Astrocyte (in vitro differentiated cells and primary cell): ENCODE results near the gene SLC5A4. TPM values are rescaled to one million over a fixed set of nuclear protein-coding genes. Genes with fewer than 3 reads are reported as not detected.

ENCODE experiments used
- DNase-seq: peaks from one replicate; pipeline ENCODE4 v3.0.0-alpha.2; 2010; ENCODE audit warnings: low read depth
- FAIRE-seq: peaks from 2 replicates; lab custom pipeline; 2011; peaks lifted over from hg19 to GRCh38; lab: Jason Lieb, UNC
- H2AFZ ChIP-seq: 2 replicates; pipeline ENCODE4 v1.6.0; 2012; ENCODE audit warnings: low read depth, low read length, inconsistent platforms
- H3K27ac ChIP-seq: 2 replicates; pipeline ENCODE4 v1.5.1; 2011; ENCODE audit warnings: low read depth, low read length, inconsistent platforms
- H3K27me3 ChIP-seq: 2 replicates; pipeline ENCODE4 v1.6.0; 2011; ENCODE audit warnings: low read length, inconsistent platforms; ENCODE audit not compliant: insufficient read depth
- H3K36me3 ChIP-seq: 2 replicates; pipeline ENCODE4 v1.5.1; 2011; ENCODE audit warnings: low read length, inconsistent platforms; ENCODE audit not compliant: insufficient read depth
- H3K4me1 ChIP-seq: 2 replicates; pipeline ENCODE4 v1.5.1; 2011; ENCODE audit warnings: low read length, inconsistent platforms; ENCODE audit not compliant: insufficient read depth
- H3K4me2 ChIP-seq: 2 replicates; pipeline ENCODE4 v1.6.0; 2012; ENCODE audit warnings: low read length, inconsistent platforms
- H3K4me3 ChIP-seq: 2 replicates; pipeline ENCODE4 v1.5.1; 2011; ENCODE audit warnings: low read depth, mild to moderate bottlenecking, low read length, inconsistent platforms; ENCODE audit not compliant: insufficient read depth
- H3K79me2 ChIP-seq: 2 replicates; pipeline ENCODE4 v1.6.0; 2012; ENCODE audit warnings: mild to moderate bottlenecking, low read length, inconsistent platforms; ENCODE audit not compliant: insufficient read depth
- H3K9ac ChIP-seq: 2 replicates; pipeline ENCODE4 v1.6.0; 2012; ENCODE audit warnings: mild to moderate bottlenecking, low read length, inconsistent platforms
- H3K9me3 ChIP-seq: 2 replicates; pipeline ENCODE4 v1.5.1; 2012; ENCODE audit warnings: low read depth, mild to moderate bottlenecking, low read length, inconsistent platforms; ENCODE audit not compliant: insufficient read depth
- H4K20me1 ChIP-seq: 2 replicates; pipeline ENCODE4 v1.6.0; 2012; ENCODE audit warnings: low read length, inconsistent platforms; ENCODE audit not compliant: insufficient read depth
- H3K27ac Mint-ChIP-seq: one replicate; pipeline ENCODE4 v1.8.0; 2021; ENCODE audit warnings: mild to moderate bottlenecking, mixed read lengths; ENCODE audit not compliant: unreplicated experiment
- H3K27me3 Mint-ChIP-seq: one replicate; pipeline ENCODE4 v1.8.0; 2021; ENCODE audit warnings: low read depth, mixed read lengths; ENCODE audit not compliant: unreplicated experiment
- H3K36me3 Mint-ChIP-seq: one replicate; pipeline ENCODE4 v1.8.0; 2021; ENCODE audit warnings: low read depth, mixed read lengths; ENCODE audit not compliant: unreplicated experiment
- H3K4me1 Mint-ChIP-seq: one replicate; pipeline ENCODE4 v1.8.0; 2021; ENCODE audit warnings: low read depth, mixed read lengths; ENCODE audit not compliant: unreplicated experiment
- H3K4me3 Mint-ChIP-seq: one replicate; pipeline ENCODE4 v1.8.0; 2021; ENCODE audit warnings: mild to moderate bottlenecking, moderate library complexity, mixed read lengths; ENCODE audit not compliant: unreplicated experiment
- H3K9me3 Mint-ChIP-seq: one replicate; pipeline ENCODE4 v1.8.0; 2021; ENCODE audit warnings: mild to moderate bottlenecking, mixed read lengths; ENCODE audit not compliant: unreplicated experiment
- EZH2 ChIP-seq: IDR thresholded peaks from 2 replicates; pipeline ENCODE4 v1.6.1; 2012; ENCODE audit warnings: mild to moderate bottlenecking, low read length, inconsistent platforms; ENCODE audit not compliant: insufficient read depth
- total RNA-seq: library from RNA; stranded (reverse); gene quantifications from 2 replicates; pipeline ENCODE4 v1.2.1, GENCODE V29; 2021
- TF ChIP-seq, protein P1 (sequence below): IDR thresholded peaks from 2 replicates; pipeline ENCODE4 v1.5.1; 2011; ENCODE audit warnings: low read depth, mild to moderate bottlenecking, inconsistent platforms, low read length, moderate library complexity; ENCODE audit not compliant: insufficient read depth

Gene SLC5A4
- total RNA-seq, 1 donor from 2014 or later, result 0.14 TPM

DNA sequence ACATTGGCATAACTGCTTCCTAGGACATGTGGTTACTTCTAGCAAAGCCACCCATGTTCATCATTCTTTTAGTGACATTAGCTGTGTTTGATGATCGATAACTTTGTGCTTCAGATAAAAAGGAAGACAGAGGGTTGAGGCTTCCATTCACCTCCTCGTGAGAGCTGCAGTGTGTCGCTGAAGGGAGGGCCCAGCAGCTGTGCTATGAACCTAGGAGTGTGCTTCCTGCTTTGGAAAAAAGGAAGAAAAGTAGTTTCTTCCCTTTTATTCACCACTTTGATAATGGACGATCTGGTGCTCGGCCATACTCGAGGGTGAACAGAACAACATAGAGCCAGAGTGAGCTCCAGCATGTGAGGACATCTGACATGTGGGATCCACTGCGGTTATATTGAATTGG is 44.1 kb downstream of the SLC5A4 start:
- Histone ChIP-seq H3K4me3 (no peak overlapping the region), H3K4me2 (no peak overlapping the region), H2AFZ (no peak overlapping the region), H3K9ac (no peak overlapping the region), H3K27me3 (no peaks in the 10 kb centered on the region), H4K20me1 (no peaks in the 10 kb centered on the region), H3K79me2 (no peaks in the 10 kb centered on the region), H3K9me3 (no peaks in the 10 kb centered on the region), H3K27ac (no peak overlapping the region), H3K36me3 (no peaks in the 10 kb centered on the region), H3K4me1 (no peaks in the 10 kb centered on the region)
- H3K27ac Mint-ChIP-seq, result no peak overlapping the region
- H3K27me3 Mint-ChIP-seq, result peaks cover 15% of the 10 kb centered on the region
- FAIRE-seq, result no peak
- no peaks in the 10 kb centered on the region for H3K4me1 Mint-ChIP-seq
- H3K4me3 Mint-ChIP-seq, result no peak overlapping the region
- no peak for DNase-seq
- H3K36me3 Mint-ChIP-seq, result no peaks in the 10 kb centered on the region
- no peaks in the 10 kb centered on the region for H3K9me3 Mint-ChIP-seq
- no peak for TF ChIP-seq EZH2
- TF ChIP-seq, protein P1, sequence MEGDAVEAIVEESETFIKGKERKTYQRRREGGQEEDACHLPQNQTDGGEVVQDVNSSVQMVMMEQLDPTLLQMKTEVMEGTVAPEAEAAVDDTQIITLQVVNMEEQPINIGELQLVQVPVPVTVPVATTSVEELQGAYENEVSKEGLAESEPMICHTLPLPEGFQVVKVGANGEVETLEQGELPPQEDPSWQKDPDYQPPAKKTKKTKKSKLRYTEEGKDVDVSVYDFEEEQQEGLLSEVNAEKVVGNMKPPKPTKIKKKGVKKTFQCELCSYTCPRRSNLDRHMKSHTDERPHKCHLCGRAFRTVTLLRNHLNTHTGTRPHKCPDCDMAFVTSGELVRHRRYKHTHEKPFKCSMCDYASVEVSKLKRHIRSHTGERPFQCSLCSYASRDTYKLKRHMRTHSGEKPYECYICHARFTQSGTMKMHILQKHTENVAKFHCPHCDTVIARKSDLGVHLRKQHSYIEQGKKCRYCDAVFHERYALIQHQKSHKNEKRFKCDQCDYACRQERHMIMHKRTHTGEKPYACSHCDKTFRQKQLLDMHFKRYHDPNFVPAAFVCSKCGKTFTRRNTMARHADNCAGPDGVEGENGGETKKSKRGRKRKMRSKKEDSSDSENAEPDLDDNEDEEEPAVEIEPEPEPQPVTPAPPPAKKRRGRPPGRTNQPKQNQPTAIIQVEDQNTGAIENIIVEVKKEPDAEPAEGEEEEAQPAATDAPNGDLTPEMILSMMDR, result no peak

DNA sequence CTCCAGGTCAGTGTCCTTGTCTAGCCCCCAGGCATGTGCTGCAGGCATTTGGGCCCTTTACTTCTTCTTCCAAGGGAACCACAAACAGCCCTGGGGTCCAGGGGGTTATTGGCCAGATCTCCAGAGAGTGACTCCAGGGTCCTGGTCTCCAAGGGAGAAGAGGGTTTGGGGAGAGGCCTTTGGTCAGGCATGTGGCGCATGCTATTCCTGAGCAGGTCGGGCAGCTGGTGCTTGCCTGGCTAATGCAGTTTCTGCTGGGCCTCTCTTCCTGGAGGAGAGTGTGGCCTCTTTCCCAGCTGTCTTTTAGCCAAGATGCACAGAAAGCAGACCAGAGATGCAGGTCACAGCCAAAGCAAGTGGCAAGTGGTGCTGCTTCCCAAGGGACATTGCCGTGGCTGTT is 46.5 kb downstream of the SLC5A4 start:
- Mint-ChIP-seq H3K27me3 (peaks cover 27% of the 10 kb centered on the region), H3K36me3 (no peaks in the 10 kb centered on the region), H3K9me3 (no peaks in the 10 kb centered on the region), H3K27ac (no peak overlapping the region), H3K4me1 (peaks cover 3% of the 10 kb centered on the region), H3K4me3 (no peak overlapping the region)
- H3K4me1 ChIP-seq, result no peaks in the 10 kb centered on the region
- H3K36me3 ChIP-seq, result no peaks in the 10 kb centered on the region
- H4K20me1 ChIP-seq, result no peaks in the 10 kb centered on the region
- H3K9me3 ChIP-seq, result no peaks in the 10 kb centered on the region
- FAIRE-seq, result no peak
- H3K4me2 ChIP-seq, result no peak overlapping the region
- no peak for TF ChIP-seq EZH2
- TF ChIP-seq, protein P1, result no peak
- H3K79me2 ChIP-seq, result no peaks in the 10 kb centered on the region
- no peak overlapping the region for H3K4me3 ChIP-seq
- DNase-seq, result no peak
- H3K9ac ChIP-seq, result no peak overlapping the region
- no peaks in the 10 kb centered on the region for H3K27me3 ChIP-seq
- H2AFZ ChIP-seq, result no peak overlapping the region
- H3K27ac ChIP-seq, result no peak overlapping the region

DNA sequence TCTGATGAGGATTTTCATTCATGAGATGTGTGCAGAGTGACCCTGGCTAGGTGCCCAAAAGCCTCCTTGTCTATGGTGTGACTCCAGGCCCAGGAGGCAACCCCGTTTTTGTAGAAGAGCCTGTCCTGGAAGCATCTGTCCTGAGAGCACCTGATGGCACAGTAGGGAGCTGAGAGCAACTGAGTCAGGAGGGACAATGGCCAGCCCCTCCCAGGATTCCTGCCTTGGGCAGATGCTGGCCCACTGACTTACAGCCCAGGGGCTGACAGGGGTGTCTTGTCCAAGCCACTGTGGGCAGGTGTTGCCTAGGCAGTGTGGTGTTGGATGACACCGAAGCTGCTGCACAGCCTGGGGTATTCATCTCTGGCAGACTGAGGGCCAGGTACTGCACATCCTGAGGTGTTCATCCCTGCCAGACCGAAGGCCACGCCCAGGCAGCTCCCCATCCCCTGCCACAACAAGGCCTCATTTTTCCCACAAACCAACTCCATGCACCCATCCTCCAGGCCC is 47.1 kb downstream of the SLC5A4 start:
- H3K9me3 Mint-ChIP-seq, result no peaks in the 10 kb centered on the region
- Histone ChIP-seq H4K20me1 (no peaks in the 10 kb centered on the region), H3K9me3 (no peaks in the 10 kb centered on the region), H3K4me2 (no peak overlapping the region), H3K9ac (no peak overlapping the region), H3K27me3 (no peaks in the 10 kb centered on the region), H3K4me3 (no peak overlapping the region), H3K79me2 (no peaks in the 10 kb centered on the region), H3K36me3 (no peaks in the 10 kb centered on the region), H3K4me1 (no peaks in the 10 kb centered on the region), H3K27ac (no peak overlapping the region), H2AFZ (no peak overlapping the region)
- no peak overlapping the region for H3K27ac Mint-ChIP-seq
- H3K4me1 Mint-ChIP-seq, result peaks cover 3% of the 10 kb centered on the region
- DNase-seq (no peak), FAIRE-seq (no peak)
- H3K36me3 Mint-ChIP-seq, result no peaks in the 10 kb centered on the region
- TF ChIP-seq EZH2, result no peak
- H3K27me3 Mint-ChIP-seq, result peaks cover 34% of the 10 kb centered on the region
- no peak overlapping the region for H3K4me3 Mint-ChIP-seq
